Cortex of kidney (tissue), 1 donor: Measurements from ENCODE around the gene WSCD2.

Source experiments
- DNase-seq: peaks from one replicate; lab custom pipeline; 2025; lab: John Stamatoyannopoulos, UW

Gene WSCD2

DNA sequence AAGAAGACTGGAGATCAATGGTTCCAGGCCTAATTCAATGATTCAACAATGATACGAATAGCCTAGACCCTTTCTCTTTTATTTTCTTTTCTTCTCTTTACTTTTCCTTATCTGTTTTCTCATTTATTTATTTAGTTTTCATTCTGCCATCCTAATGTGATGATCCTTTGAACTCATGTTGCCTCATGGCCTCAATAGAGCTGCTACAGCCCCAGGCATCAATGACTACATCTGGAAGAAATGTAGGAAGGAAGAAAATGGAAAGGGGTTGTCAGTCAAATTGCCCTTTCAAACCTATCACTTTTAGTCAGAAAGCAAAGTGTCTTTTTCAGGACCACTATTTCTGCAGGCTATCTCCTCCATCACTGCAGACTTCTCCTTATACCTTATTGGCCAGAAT, 140.1 kb downstream of the WSCD2 start:
- DNase-seq = no peak

DNA sequence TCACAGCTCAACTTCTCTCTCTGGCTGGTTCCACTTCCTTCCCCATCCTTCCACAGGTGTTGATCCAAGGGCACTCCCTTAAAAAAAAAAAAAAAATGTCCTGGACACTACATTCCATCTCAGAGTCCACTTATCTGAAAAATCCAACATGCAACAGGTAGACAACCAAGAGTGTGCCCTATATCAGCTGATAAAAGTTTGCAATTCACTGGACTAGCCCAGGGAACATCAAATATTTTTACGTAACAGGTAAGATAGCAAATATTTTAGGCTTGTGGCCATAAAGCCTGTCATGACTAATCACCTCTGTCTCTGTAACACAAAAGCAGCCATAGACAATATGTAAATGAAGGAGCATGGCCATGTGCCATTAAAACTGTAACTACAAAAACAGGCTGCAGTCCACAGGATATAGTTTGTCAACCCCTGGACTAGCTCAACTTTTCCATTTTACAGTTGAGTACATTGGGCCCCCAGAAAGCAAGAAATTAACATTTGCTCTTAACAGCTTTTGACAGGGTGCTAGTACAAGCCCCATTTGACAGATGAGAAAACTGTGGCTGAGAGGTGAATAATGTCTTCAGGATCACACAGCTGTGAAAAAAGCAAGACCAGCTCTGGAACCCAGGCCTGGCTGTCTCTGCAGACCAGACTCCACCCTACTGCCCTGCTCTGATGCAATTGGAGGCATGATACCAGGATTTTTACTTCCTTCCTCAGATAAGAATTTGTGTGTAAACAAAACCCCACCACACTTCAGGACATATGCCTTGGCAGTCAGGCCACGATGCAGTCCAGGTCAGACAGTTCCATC, 141.2 kb downstream of the WSCD2 start:
- DNase-seq = no peak

GRCh38 chr12:108270849-108271143, 141.7 kb downstream of the WSCD2 start:
- no peak for DNase-seq

GRCh38 chr12:108271951-108272872, 143.1 kb downstream of the WSCD2 start:
- no peak for DNase-seq

GRCh38 chr12:108273217-108273616, 144.1 kb downstream of the WSCD2 start:
- DNase-seq = no peak

- DNase-seq = no peak
Measured at GRCh38 chr12:108277613-108278012, 148.5 kb downstream of the WSCD2 start.

GRCh38 chr12:108282160-108282559, 153.1 kb downstream of the WSCD2 start:
- DNase-seq = no peak

DNA sequence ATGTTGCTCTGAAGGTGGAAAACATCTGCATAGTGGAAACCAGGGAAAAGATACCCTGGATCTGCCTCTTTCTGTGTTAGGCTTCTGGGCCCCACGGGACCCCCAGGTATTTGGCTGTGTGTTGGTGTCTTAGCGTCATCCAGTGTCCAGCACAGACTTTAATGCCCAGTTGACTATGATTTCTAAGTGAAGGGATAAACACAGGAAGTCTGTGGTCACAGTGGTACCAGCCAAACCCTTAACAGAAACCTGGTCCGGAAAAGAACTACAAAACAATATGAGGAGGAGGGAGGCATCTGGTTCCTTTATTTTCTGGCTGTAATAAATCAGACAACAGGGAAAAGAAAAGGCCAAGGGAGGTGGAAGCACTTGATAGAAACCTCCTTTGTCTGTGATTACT, 153.6 kb downstream of the WSCD2 start:
- DNase-seq = no peak

DNA sequence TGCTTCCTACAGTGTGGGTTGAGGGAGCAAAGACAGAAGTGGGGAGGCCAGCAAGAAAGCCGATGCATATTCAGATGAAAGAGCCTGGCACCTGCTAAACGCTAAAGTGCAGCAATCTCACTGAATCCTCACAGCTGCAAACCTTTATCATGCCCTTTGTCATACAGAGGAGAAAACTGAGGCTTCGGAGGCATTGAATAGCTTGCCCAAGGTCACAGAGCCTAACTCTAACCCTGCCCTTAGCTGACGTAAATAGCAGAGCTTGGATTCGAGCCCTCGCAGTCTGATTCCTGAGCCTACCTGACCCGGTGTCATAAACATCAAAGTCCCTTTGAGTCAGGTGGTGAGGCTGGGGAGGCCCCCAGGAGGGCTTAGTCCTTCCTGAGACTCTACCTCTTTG, 155.1 kb downstream of the WSCD2 start:
- DNase-seq = no peak

- no peak for DNase-seq
Measured at GRCh38 chr12:108285016-108285415, 155.9 kb downstream of the WSCD2 start.

- DNase-seq = no peak
Measured at GRCh38 chr12:108287227-108287626, 158.1 kb downstream of the WSCD2 start.

DNA sequence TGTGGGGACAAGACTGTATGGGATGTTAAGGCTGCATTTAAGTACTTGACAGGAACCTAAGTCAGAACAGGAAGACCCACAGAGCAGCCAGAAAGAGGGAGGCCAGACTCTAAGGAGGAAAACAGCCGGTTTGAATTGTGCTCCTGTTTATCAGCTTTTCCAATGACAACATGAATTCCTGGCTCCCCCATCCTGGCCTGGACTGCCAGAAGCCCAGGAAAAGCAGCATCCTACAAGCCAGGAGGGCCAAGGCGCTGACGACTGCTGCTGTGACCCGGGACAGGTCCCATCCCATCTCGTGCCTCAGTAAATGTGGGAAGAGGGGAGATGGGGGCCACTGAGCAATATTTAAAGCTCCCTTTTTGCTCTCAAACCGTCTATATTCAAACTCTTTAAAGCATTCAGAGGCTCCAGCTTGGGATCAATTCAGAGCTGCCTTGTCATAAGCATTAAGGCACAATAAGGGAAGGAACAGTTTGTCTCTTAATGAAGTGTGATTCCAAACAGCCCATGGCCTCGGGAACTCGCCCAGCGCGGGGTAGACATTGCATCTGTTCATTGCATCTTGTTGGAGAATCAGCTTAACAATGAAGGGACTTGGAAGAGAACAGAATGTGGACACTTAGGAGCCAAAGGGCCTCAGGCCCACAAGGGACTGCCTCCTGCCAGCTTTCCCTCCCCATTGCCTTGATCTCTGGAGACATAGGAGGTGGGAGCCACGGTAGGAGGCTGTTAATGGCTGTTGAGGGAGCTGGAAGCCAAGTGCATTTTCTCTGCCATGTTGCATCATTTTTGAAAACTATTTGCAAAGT, 160.5 kb downstream of the WSCD2 start:
- DNase-seq = no peak

GRCh38 chr12:108295641-108296040, 166.6 kb downstream of the WSCD2 start:
- DNase-seq = no peak

- DNase-seq = no peak
Measured at GRCh38 chr12:108296945-108297344, 167.9 kb downstream of the WSCD2 start.

DNA sequence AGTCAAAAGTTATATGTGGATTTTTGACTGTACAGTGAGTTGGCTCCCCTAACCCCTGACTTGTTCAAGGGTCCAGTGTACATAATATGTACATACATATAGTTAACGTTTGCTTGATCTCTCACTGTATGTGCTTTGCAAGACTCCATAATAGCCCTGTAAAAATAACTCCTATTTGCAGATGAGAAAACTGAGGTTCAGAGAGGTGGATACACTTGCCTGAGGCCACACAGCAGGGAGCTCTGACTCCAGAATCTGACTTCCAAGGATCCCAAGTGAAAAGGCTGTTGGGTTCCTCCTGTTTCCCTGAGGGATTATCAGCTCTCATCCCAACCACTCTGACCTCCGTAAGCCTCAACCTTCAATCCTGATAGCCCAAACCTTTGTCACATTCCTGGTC, 168.3 kb downstream of the WSCD2 start:
- DNase-seq = no peak

- DNase-seq = no peak
Measured at GRCh38 chr12:108297895-108298760, 169.0 kb downstream of the WSCD2 start.

GRCh38 chr12:108298761-108299275, 169.7 kb downstream of the WSCD2 start:
- no peak for DNase-seq

GRCh38 chr12:108299516-108299915, 170.4 kb downstream of the WSCD2 start:
- no peak for DNase-seq
